ENCODE results near the gene TRPM3. TPM values are rescaled to one million over a fixed set of nuclear protein-coding genes. Genes with fewer than 3 reads are reported as not detected.

TRPM3 gene
- total and polyA plus RNA-seq, 9 of the 15 experiments (the other 6 are each of a cell fraction or from before 2014, with no cell fraction given) = 0.04 TPM; not detected in 8

- H3K9me3 ChIP-seq (replicated peaks; ENCODE audit: control insufficient read depth, insufficient read depth, low read depth, low read length) = no peaks in the 10 kb centered on the region
- in situ Hi-C loops (cut with MboI) (no loop called here), intact Hi-C loops (cut with micrococcal nuclease) (no loop called here)
- CTCF ChIA-PET (ENCODE audit: low intra/inter-chr PET ratio) = no interaction called here
- no peaks in the 10 kb centered on the region for H3K27me3 ChIP-seq (ENCODE audit: control insufficient read depth in 2 of 2, insufficient read depth in 2 of 2, low read length in 2 of 2)
- no peak overlapping the region for H3K9ac ChIP-seq (ENCODE audit: insufficient read depth in 1 of 2, low read depth in 2 of 2, low read length in 2 of 2)
- ATAC-seq = no peak
- H3K9me1 ChIP-seq (ENCODE audit: control insufficient read depth, insufficient read depth, low read length) = no peaks in the 10 kb centered on the region
- TF ChIP-seq ZEB2 (IDR thresholded peaks at IDR 0.05) (no peak), GTF2A2 (tag; IDR thresholded peaks at IDR 0.05) (no peak), ZFX (CRISPR knock-in tag; IDR thresholded peaks at IDR 0.05) (no peak), ZSCAN32 (CRISPR knock-in tag; IDR thresholded peaks at IDR 0.05) (no peak), CBX8 (IDR thresholded peaks at IDR 0.05; ENCODE audit: borderline replicate concordance, extremely low read depth, low read depth, low read length, poor library complexity, severe bottlenecking) (no peak), YBX1 (IDR thresholded peaks at IDR 0.05) (no peak), HNRNPL (IDR thresholded peaks at IDR 0.05; ENCODE audit: low read depth, low read length) (no peak)
- no peak overlapping the region for H3K4me2 ChIP-seq (ENCODE audit: insufficient read depth, low read length)
- H3K4me3 ChIP-seq = no peak overlapping the region
- DNase-seq (ENCODE audit: extremely low read depth in 1 of 4, low spot score in 3 of 4) = no peak
- POLR2A ChIA-PET = no interaction called here
- BruUV-seq (replicated peaks) = no TSS peak
- no peaks in the 10 kb centered on the region; a peak in 2 of 5 replicates for H3K4me1 ChIP-seq (replicated peaks in 1 of 2; ENCODE audit: control insufficient read depth in 2 of 2, insufficient read depth in 2 of 2, low read length in 2 of 2)
- H2AFZ ChIP-seq (ENCODE audit: low read depth, low read length) = no peak overlapping the region
- no peaks in the 10 kb centered on the region for H3K36me3 ChIP-seq (ENCODE audit: control insufficient read depth, insufficient read depth, low read length)
- 38% methylated on average over 3 of the region's 3 CpGs for WGBS (ENCODE audit: insufficient coverage, low coverage, missing lambda C conversion rate)
- no peaks in the 10 kb centered on the region for H4K20me1 ChIP-seq (replicated peaks; ENCODE audit: control insufficient read depth, insufficient read depth, low read length)
- no peaks in the 10 kb centered on the region for H3K79me2 ChIP-seq (ENCODE audit: control insufficient read depth, insufficient read depth, low read length)
- no peak for FAIRE-seq
- H3K27ac ChIP-seq (ENCODE audit: extremely low read depth, low read depth, low read length) = no peak overlapping the region
These were observed 609.6 kb downstream of the TRPM3 start for GRCh38 chr9:70511858-70512257.

Measured in K562 (cell line).